GM10266 (cell line): ENCODE measurements around the gene MSL2.
"Not testable (repeated sequence)": the region's sequence is repeated elsewhere in the genome, so short reads cannot be mapped to it uniquely, and the experiment has no call there.

ENCODE experiments used
- DNase-seq: peaks from one replicate; pipeline ENCODE4 v3.0.0; 2012; ENCODE audit errors: extremely low spot score
- TF ChIP-seq, protein P1 (sequence below): IDR thresholded peaks from 2 replicates; pipeline ENCODE4 v1.5.1; 2012; ENCODE audit warnings: mild to moderate bottlenecking, low read depth; ENCODE audit not compliant: control insufficient read depth, insufficient read depth; ENCODE audit errors: missing control alignments

Gene MSL2

GRCh38 chr3:136232413-136232812, 36.3 kb upstream of the MSL2 start:
- TF ChIP-seq, protein P1, sequence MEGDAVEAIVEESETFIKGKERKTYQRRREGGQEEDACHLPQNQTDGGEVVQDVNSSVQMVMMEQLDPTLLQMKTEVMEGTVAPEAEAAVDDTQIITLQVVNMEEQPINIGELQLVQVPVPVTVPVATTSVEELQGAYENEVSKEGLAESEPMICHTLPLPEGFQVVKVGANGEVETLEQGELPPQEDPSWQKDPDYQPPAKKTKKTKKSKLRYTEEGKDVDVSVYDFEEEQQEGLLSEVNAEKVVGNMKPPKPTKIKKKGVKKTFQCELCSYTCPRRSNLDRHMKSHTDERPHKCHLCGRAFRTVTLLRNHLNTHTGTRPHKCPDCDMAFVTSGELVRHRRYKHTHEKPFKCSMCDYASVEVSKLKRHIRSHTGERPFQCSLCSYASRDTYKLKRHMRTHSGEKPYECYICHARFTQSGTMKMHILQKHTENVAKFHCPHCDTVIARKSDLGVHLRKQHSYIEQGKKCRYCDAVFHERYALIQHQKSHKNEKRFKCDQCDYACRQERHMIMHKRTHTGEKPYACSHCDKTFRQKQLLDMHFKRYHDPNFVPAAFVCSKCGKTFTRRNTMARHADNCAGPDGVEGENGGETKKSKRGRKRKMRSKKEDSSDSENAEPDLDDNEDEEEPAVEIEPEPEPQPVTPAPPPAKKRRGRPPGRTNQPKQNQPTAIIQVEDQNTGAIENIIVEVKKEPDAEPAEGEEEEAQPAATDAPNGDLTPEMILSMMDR, result no peak
- no peak for DNase-seq

DNA sequence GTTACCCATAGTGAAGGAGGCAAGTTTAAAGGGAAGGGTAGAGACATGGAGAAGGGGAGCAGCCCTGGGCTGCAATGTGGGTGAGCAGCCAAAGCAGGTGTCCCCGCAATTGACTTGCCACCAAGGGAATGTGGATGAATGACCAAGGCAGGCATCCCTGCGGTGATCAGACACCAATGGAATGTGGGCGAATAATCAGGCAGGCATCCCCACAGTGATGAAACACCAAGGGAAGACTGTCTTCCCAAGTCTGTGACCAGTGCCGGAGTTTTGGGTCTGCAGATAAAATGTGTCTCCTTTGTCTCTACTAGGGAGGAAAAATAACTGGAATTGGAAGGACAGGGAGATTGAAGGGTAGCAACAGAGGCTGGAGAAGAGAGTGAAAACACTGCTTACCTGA, 26.6 kb upstream of the MSL2 start:
- not testable (repeated sequence) for DNase-seq

DNA sequence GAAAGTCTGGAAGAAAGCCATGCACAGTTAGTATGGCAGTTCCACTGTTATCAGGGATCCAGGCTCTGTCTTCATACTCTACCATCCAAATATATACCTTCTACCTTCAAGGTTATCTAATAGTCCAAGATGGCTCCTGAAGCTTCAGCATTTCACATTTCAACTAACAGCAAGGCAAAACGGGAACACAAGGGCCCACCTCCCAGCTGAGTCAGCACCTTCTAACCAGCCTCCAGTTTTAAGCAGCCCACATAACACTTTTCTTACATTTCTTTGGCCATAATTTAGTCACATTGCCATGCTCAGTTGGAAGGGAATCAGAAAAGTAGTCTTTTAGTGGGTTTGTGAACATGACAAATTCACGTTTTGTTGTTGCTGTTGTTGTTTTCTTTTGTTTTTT, 15.4 kb upstream of the MSL2 start:
- DNase-seq, result no peak
- TF ChIP-seq, protein P1, result no peak

GRCh38 chr3:136209921-136210320, 13.8 kb upstream of the MSL2 start:
- TF ChIP-seq, protein P1, result no peak
- no peak for DNase-seq

DNA sequence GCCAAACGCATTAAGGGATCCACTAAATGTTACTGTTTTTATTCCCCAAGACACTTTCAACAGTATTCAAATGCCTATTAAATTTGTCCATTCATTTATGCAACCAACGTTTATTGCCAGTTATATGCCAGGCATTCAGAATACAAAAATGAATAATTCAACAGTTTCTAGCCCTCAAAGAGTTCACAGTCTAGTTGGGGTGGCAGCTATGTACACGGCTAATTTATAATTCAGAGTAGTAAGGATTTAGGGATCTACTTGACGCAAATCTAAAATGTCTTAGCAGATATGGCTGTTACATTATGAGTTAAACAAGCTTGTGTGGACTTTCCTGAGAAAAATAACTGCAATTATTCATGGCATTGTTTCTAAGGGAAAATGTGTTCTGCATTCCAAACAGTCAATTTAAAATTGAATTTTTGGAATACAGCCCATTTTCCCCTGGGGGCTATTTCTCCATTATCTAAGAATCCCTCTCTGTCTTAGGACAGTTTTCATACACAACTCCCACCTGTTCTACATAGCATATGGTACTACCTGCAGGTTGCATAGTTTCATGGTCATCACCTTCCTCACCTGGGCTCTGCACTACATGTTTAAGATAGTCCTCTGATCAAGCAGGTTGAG, 11.5 kb upstream of the MSL2 start:
- TF ChIP-seq, protein P1, result no peak
- DNase-seq, result no peak

GRCh38 chr3:136199219-136199618, 3.1 kb upstream of the MSL2 start:
- not testable (repeated sequence) for DNase-seq

GRCh38 chr3:136198462-136199078, 2.4 kb upstream of the MSL2 start:
- DNase-seq, result not testable (repeated sequence)

- no peak for DNase-seq
- TF ChIP-seq, protein P1, result no peak
Measured at GRCh38 chr3:136197159-136197793, 1.1 kb upstream of the MSL2 start.
